Motor neuron (in vitro differentiated cells): ENCODE data around the gene SSX2IP. TPM values are rescaled to one million over a fixed set of nuclear protein-coding genes. Genes with fewer than 3 reads are reported as not detected.
"Not testable (repeated sequence)": the region's sequence is repeated elsewhere in the genome, so short reads cannot be mapped to it uniquely, and the experiment has no call there.

Experiments
- ATAC-seq, 8 experiments: fragments of 200-7000 bp; cut with Tn5 transposase; replicated peaks in 6 of 8; 2 replicates each; pipeline ENCODE4 v1.8.0; 2021; ENCODE audit warnings: mild to moderate bottlenecking in 8 of 8, moderate library complexity in 8 of 8
- H3K27ac ChIP-seq, 2 donors: fragments of 250-450 bp; sonication (Bioruptor Pico); 2 replicates each; pipeline ENCODE4 v1.9.0; 2021; ENCODE audit warnings: antibody characterized with exemption in 2 of 2, mild to moderate bottlenecking in 2 of 2, moderate library complexity in 1 of 2
- H3K4me1 ChIP-seq, 2 donors: fragments of 250-450 bp; sonication (Bioruptor Pico); replicated peaks in 1 of 2; 2 replicates each; pipeline ENCODE4 v1.6.1; 2021; ENCODE audit warnings: antibody characterized with exemption in 2 of 2, mild to moderate bottlenecking in 2 of 2, moderate library complexity in 1 of 2
- H3K4me3 ChIP-seq, 5 donors: fragments of 250-450 bp; sonication (Bioruptor Pico); 2 replicates each; pipeline ENCODE4 v1.9.0; 2021; ENCODE audit warnings: antibody characterized with exemption in 5 of 5, mild to moderate bottlenecking in 5 of 5, moderate library complexity in 4 of 5
- WGBS, 10 experiments: fragments of 450-650 bp; shearing (Covaris generic); methylation state at CpG; one replicate each; pipeline ENCODE4 v1.0.0; 2022; 5-methylcytosine and 5-hydroxymethylcytosine counted together
- in situ Hi-C, 9 experiments: fragments of 400-800 bp; cut with MboI; loops; one replicate each; pipeline ENCODE4 v1.15.0; 2021; ENCODE audit warnings: low sequenced_read_pairs in 9 of 9, low pct_unique_long_range_greater_than_20kb in 2 of 9; ENCODE audit not compliant: unreplicated experiment in 9 of 9
- total RNA-seq, 8 experiments: library from RNA; unstranded; fragments of 300-600 nt; gene quantifications; 2 replicates each; pipeline versions ENCODE4 v1.2.3 to v1.2.4, GENCODE V29; 2022

SSX2IP gene
- 10 to 100 TPM; 13.5 to 47.6 (median 24.1) TPM for total RNA-seq

GRCh38 chr1:84690397-84691121, at the start of gene SSX2IP:
Gene SSX2IP, minus strand, starts transcription at chr1:84690461. Its CDS starts 19,242 bp downstream, at chr1:84671219.
- in situ Hi-C loops, result no loop called here

GRCh38 chr1:84738237-84738636, 48.0 kb upstream of the SSX2IP start:
- in situ Hi-C loops, result no loop called here

More at GRCh38 chr1:84690397-84691121, at the start of gene SSX2IP:
- Histone ChIP-seq H3K4me1 (peaks cover 25 to 30% of the 10 kb centered on the region in 2 donors), H3K4me3 (peak within 1 kb of the TSS; percentile 56 to 80 (median 80)), H3K27ac (peak within 1 kb of the TSS; percentile 82 to 86)
- ATAC-seq, result peak; percentile 83 to 90 (median 87)
- WGBS, 10 experiments, result 0 to 18% (median 0%) methylated on average over 3 to 19 of the region's 68 CpGs; no CpG with 5 or more reads in 1 of the 10 experiments

GRCh38 chr1:84737590-84737989, 47.3 kb upstream of the SSX2IP start:
- Histone ChIP-seq H3K27ac (no peak overlapping the region), H3K4me1 (peaks cover 0 to 2% of the 10 kb centered on the region in 2 donors), H3K4me3 (no peak overlapping the region)
- ATAC-seq, result no peak
- WGBS, 10 experiments, result 42 to 100% (median 97%) methylated on average over 1 to 4 of the region's 4 CpGs; no CpG with 5 or more reads in 2 of the 10 experiments
- in situ Hi-C loops, result no loop called here

More at GRCh38 chr1:84738237-84738636, 48.0 kb upstream of the SSX2IP start:
- H3K27ac ChIP-seq, result no peak overlapping the region
- peaks cover 0 to 2% of the 10 kb centered on the region in 2 donors for H3K4me1 ChIP-seq
- 93 to 100% (median 97%) methylated on average over 2 to 13 of the region's 13 CpGs; no CpG with 5 or more reads in 1 of the 10 experiments for WGBS, 10 experiments
- ATAC-seq, result no peak
- no peak overlapping the region for H3K4me3 ChIP-seq

- 89 to 100% (median 97%) methylated on average over 2 to 3 of the region's 3 CpGs for WGBS, 10 experiments
- H3K4me1 ChIP-seq, result peaks cover 0 to 2% of the 10 kb centered on the region in 2 donors
- in situ Hi-C loops, result no loop called here
- H3K27ac ChIP-seq, result no peak overlapping the region
- no peak overlapping the region for H3K4me3 ChIP-seq
- no peak for ATAC-seq
Measured at GRCh38 chr1:84736944-84737343, 46.7 kb upstream of the SSX2IP start.

- peaks cover 0 to 2% of the 10 kb centered on the region in 2 donors for H3K4me1 ChIP-seq
- H3K4me3 ChIP-seq, result no peak overlapping the region
- ATAC-seq, result no peak
- H3K27ac ChIP-seq, result no peak overlapping the region
- in situ Hi-C loops, result no loop called here
Measured at GRCh38 chr1:84736445-84736844, 46.2 kb upstream of the SSX2IP start.

GRCh38 chr1:84735483-84735882, 45.2 kb upstream of the SSX2IP start:
- no peak for ATAC-seq
- in situ Hi-C loops, result no loop called here
- WGBS, 10 experiments, result 11 to 100% (median 95%) methylated on average over 1 of the region's 1 CpG
- Histone ChIP-seq H3K27ac (no peak overlapping the region), H3K4me3 (no peak overlapping the region), H3K4me1 (peaks cover 0 to 2% of the 10 kb centered on the region in 2 donors)

- no peak overlapping the region for H3K4me3 ChIP-seq
- no peak overlapping the region for H3K27ac ChIP-seq
- H3K4me1 ChIP-seq, result no peaks in the 10 kb centered on the region
- WGBS, 10 experiments, result 43 to 100% (median 71%) methylated on average over 1 to 2 of the region's 2 CpGs; no CpG with 5 or more reads in 1 of the 10 experiments
- ATAC-seq, result no peak
- in situ Hi-C loops, result no loop called here
Measured at GRCh38 chr1:84732520-84732919, 42.3 kb upstream of the SSX2IP start.

GRCh38 chr1:84731519-84731918, 41.3 kb upstream of the SSX2IP start:
- ATAC-seq, result no peak
- Histone ChIP-seq H3K4me1 (no peaks in the 10 kb centered on the region), H3K4me3 (no peak overlapping the region), H3K27ac (no peak overlapping the region)
- in situ Hi-C loops, result no loop called here

GRCh38 chr1:84727711-84728110, 37.5 kb upstream of the SSX2IP start:
- in situ Hi-C loops, H3K4me1 ChIP-seq, H3K27ac ChIP-seq, H3K4me3 ChIP-seq: not testable (repeated sequence)
- ATAC-seq, result peak in 1 of 8 experiments; percentile 23
- 43 to 100% (median 85%) methylated on average over 1 of the region's 1 CpG; no CpG with 5 or more reads in 2 of the 10 experiments for WGBS, 10 experiments

GRCh38 chr1:84726593-84727499, 36.6 kb upstream of the SSX2IP start:
- peak in 1 of 8 experiments; percentile 44 for ATAC-seq
- Histone ChIP-seq H3K4me1 (peaks cover under 1% of the 10 kb centered on the region in 2 donors), H3K4me3 (no peak overlapping the region), H3K27ac (no peak overlapping the region)
- 0 to 100% (median 89%) methylated on average over 1 to 2 of the region's 2 CpGs for WGBS, 10 experiments
- in situ Hi-C loops, result no loop called here

GRCh38 chr1:84724128-84724860, 34.0 kb upstream of the SSX2IP start:
- ATAC-seq, result no peak
- in situ Hi-C loops, result no loop called here
- Histone ChIP-seq H3K27ac (no peak overlapping the region), H3K4me1 (peaks cover 25 to 26% of the 10 kb centered on the region in 2 donors), H3K4me3 (no peak overlapping the region)
- 79 to 100% (median 89%) methylated on average over 1 to 17 of the region's 17 CpGs for WGBS, 10 experiments

GRCh38 chr1:84722794-84723193, 32.5 kb upstream of the SSX2IP start:
- ATAC-seq, result no peak
- Histone ChIP-seq H3K4me1 (peaks cover 29 to 32% of the 10 kb centered on the region in 2 donors), H3K27ac (no peak overlapping the region), H3K4me3 (no peak overlapping the region)
- in situ Hi-C loops, result no loop called here
- WGBS, 10 experiments, result 44 to 100% (median 78%) methylated on average over 2 to 3 of the region's 3 CpGs; no CpG with 5 or more reads in 2 of the 10 experiments
